Aorta (tissue), 5 donors: Measurements from ENCODE around the gene FGFR3. TPM values are rescaled to one million over a fixed set of nuclear protein-coding genes. Genes with fewer than 3 reads are reported as not detected.

Experiments
- ATAC-seq: fragments of 200-7000 bp; cut with Tn5 transposase; one replicate; pipeline ENCODE4 v1.9.1; 2022; ENCODE audit warnings: moderate library complexity; ENCODE audit not compliant: low FRiP score
- DNase-seq, 2 donors: peaks; one replicate each; pipeline ENCODE4 v3.0.0-alpha.2; 2020
- H3K27ac ChIP-seq, 2 donors: one replicate each; pipeline ENCODE4 v1.5.1; 2013; ENCODE audit warnings: low read length in 2 of 2, mild to moderate bottlenecking in 2 of 2, moderate library complexity in 2 of 2, control low read depth in 1 of 2, inconsistent platforms in 1 of 2, low read depth in 1 of 2
- H3K27me3 ChIP-seq, 2 donors: one replicate each; pipeline ENCODE4 v1.6.1; 2013; ENCODE audit warnings: control low read depth in 1 of 2, low read length in 1 of 2, mild to moderate bottlenecking in 1 of 2, moderate library complexity in 1 of 2; ENCODE audit not compliant: insufficient read depth in 2 of 2, control insufficient read depth in 1 of 2
- H3K36me3 ChIP-seq, 2 donors: one replicate each; pipeline ENCODE4 v1.6.1; 2013; ENCODE audit warnings: control low read depth in 1 of 2, low read length in 1 of 2, mild to moderate bottlenecking in 1 of 2; ENCODE audit not compliant: insufficient read depth in 2 of 2, control insufficient read depth in 1 of 2
- H3K4me1 ChIP-seq, 2 donors: one replicate each; pipeline ENCODE4 v1.6.1; 2013; ENCODE audit warnings: low read length in 2 of 2, control low read depth in 1 of 2, mild to moderate bottlenecking in 1 of 2, moderate library complexity in 1 of 2; ENCODE audit not compliant: insufficient read depth in 2 of 2, control insufficient read depth in 1 of 2
- H3K4me3 ChIP-seq, 2 donors: one replicate each; pipeline ENCODE4 v1.5.1; 2013; ENCODE audit warnings: low read length in 2 of 2, control low read depth in 1 of 2, mild to moderate bottlenecking in 1 of 2
- H3K9me3 ChIP-seq: one replicate; pipeline ENCODE4 v1.6.1; 2013; ENCODE audit warnings: mild to moderate bottlenecking, low read length; ENCODE audit not compliant: control insufficient read depth
- WGBS, 2 donors: extraction: QIAGEN DNeasy Blood & Tissue Kit; methylation state at CpG; one replicate each; pipeline ENCODE4 v1.1.7; 2013; 5-methylcytosine and 5-hydroxymethylcytosine counted together
- intact Hi-C, 2 donors: fragments of 100-400 bp; cut with DNase I; formaldehyde crosslinking; loops; one replicate each; pipeline versions ENCODE4 v1.14.2 to v1.15.0; 2022
- polyA plus RNA-seq, 2 donors: library from polyadenylated mRNA; stranded (reverse); fragments of 200-250 nt; gene quantifications; one replicate each; pipeline ENCODE4 v1.2.3, GENCODE V29; 2013
- total RNA-seq, 2 donors: library from RNA; stranded (reverse); fragmentation: NEBNext Ultra II Directional; extraction: Animal tissue kit (Norgen Biotek cat#: 25700); gene quantifications; one replicate each; pipeline ENCODE4 v1.2.1, GENCODE V29; 2021
- donor health status: healthy with polysubstance abuse.
- donor health status: Bipolar disorder and iron deficiency.
- donor health status: DM: no; HTN: no; CAD: no.
- donor health status: DM: no; HTN: no; CAD: no.
- donor health status: DM: yes; HTN: yes; CAD: no.

FGFR3 gene
- total and polyA plus RNA-seq, 4 donors = 1.0 to 4.0 (median 1.8) TPM

GRCh38 chr4:1787411-1788077, 5.5 kb upstream of the FGFR3 start:
- no peak overlapping the region for H3K27ac ChIP-seq
- no peak for DNase-seq
- no peaks in the 10 kb centered on the region for H3K4me1 ChIP-seq
- H3K36me3 ChIP-seq = no peaks in the 10 kb centered on the region
- ATAC-seq = no peak
- no peak overlapping the region for H3K4me3 ChIP-seq
- H3K27me3 ChIP-seq = no peaks in the 10 kb centered on the region
- H3K9me3 ChIP-seq = no peaks in the 10 kb centered on the region
- intact Hi-C loops = no loop called here
- 40 to 42% methylated on average over 24 to 25 of the region's 25 CpGs for WGBS, 2 donors

GRCh38 chr4:1788254-1788973, 4.7 kb upstream of the FGFR3 start:
- Histone ChIP-seq H3K9me3 (no peaks in the 10 kb centered on the region), H3K4me3 (no peak overlapping the region), H3K27me3 (no peaks in the 10 kb centered on the region), H3K36me3 (no peaks in the 10 kb centered on the region), H3K27ac (no peak overlapping the region), H3K4me1 (no peaks in the 10 kb centered on the region)
- ATAC-seq (no peak), DNase-seq (no peak)
- WGBS, 2 donors = 64 to 69% methylated on average over 13 of the region's 13 CpGs
- intact Hi-C loops = no loop called here

- 90 to 91% methylated on average over 16 to 21 of the region's 21 CpGs for WGBS, 2 donors
- Histone ChIP-seq H3K4me1 (no peaks in the 10 kb centered on the region), H3K9me3 (no peaks in the 10 kb centered on the region), H3K27ac (no peak overlapping the region), H3K4me3 (no peak overlapping the region), H3K36me3 (no peaks in the 10 kb centered on the region), H3K27me3 (no peaks in the 10 kb centered on the region)
- DNase-seq (no peak), ATAC-seq (no peak)
- intact Hi-C loops = no loop called here
Observed at GRCh38 chr4:1789552-1789951, 3.5 kb upstream of the FGFR3 start.

DNA sequence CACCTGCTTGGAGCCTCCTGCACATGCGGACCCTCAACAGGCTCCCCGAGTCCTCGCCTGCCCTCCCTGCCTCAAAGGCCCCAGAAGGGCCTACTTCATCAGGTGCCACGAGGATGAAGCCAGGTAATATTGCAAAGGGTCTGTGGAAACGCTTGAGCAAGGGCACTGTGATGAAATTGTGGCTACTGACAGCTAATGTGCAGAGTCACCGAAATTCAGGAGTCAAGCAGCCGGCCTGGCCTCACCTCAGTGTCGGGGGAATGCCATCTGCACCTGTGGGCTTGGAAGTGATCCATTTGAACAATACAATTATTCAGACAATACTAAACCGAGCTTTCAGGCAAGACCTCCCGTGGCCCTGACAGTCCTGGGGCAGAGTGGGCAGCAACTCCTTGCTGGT, 3.1 kb upstream of the FGFR3 start:
- intact Hi-C loops = no loop called here
- Histone ChIP-seq H3K9me3 (no peaks in the 10 kb centered on the region), H3K4me3 (no peak overlapping the region), H3K4me1 (no peaks in the 10 kb centered on the region), H3K27me3 (no peaks in the 10 kb centered on the region), H3K36me3 (no peaks in the 10 kb centered on the region), H3K27ac (no peak overlapping the region)
- ATAC-seq (no peak), DNase-seq (no peak)
- 95% methylated on average over 10 of the region's 10 CpGs for WGBS, 2 donors

DNA sequence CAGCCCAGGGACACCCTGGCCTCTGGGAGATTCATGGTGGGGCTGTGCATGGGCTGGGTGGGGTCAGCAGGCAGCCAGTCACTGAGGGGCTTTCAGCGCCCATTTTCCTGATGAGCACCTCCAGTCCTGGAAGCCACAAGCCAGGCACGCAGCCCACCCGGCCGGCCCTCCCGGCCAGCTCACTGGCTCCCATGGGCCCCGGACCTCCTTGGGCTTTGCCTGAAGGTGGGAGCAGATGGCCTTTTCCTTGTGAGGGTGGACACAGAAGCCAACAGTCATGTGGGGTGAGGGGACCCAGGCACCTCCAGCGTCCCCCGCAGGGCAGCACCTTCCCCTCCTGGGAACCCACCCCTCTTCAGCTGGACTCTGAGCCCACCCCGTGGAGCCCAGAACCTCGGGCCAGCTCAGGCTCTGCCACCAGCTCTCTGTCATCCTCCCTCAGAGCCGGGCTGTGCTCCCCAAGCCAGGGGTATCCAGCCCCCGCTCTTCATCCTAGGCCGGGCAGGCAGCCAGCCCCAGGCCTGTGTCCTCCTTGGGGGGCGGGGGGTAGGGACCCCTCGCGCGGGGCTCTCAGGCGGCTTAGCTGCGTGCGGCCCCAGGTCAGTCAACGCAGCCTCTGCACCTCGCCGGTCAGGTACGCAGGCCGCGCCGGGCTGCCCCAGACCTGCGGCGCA, 798 bp upstream of the FGFR3 start:
- no peak for DNase-seq
- no peaks in the 10 kb centered on the region for H3K9me3 ChIP-seq
- no peak overlapping the region for H3K27ac ChIP-seq
- 70 to 73% methylated on average over 28 to 29 of the region's 29 CpGs for WGBS, 2 donors
- no peak overlapping the region for H3K4me3 ChIP-seq
- H3K36me3 ChIP-seq = no peaks in the 10 kb centered on the region
- H3K27me3 ChIP-seq = no peaks in the 10 kb centered on the region
- no peak for ATAC-seq
- no peaks in the 10 kb centered on the region for H3K4me1 ChIP-seq
- intact Hi-C loops = no loop called here

DNA sequence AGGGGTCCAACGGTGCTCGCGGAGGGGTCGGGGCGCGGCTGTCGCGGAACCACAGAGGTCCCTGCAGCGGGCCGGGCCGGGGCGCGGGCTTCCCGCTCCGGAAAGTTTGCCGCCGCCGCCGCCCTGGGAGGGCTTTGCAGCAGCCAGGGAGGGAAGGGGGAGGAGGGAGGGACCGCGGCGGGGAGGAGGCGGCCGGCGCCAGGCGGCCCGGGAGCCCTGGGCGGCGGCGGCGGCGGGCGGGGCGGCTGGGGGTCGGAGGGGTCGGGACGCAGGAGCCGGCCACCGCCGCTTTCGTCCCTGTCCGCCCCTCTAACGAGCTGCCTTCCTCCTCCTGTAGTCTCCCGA, 375 bp downstream of the FGFR3 start:
- Histone ChIP-seq H3K4me1 (no peaks in the 10 kb centered on the region), H3K36me3 (no peaks in the 10 kb centered on the region), H3K9me3 (no peaks in the 10 kb centered on the region), H3K27me3 (no peaks in the 10 kb centered on the region), H3K4me3 (peak overlapping the region; percentile 23 to 30), H3K27ac (no peak overlapping the region)
- DNase-seq (peak in 1 of 2 donors; percentile 86), ATAC-seq (no peak)
- intact Hi-C loops = no loop called here
- 0% methylated on average over 44 of the region's 44 CpGs; no CpG with 5 or more reads in 1 of the 2 donors for WGBS, 2 donors

DNA sequence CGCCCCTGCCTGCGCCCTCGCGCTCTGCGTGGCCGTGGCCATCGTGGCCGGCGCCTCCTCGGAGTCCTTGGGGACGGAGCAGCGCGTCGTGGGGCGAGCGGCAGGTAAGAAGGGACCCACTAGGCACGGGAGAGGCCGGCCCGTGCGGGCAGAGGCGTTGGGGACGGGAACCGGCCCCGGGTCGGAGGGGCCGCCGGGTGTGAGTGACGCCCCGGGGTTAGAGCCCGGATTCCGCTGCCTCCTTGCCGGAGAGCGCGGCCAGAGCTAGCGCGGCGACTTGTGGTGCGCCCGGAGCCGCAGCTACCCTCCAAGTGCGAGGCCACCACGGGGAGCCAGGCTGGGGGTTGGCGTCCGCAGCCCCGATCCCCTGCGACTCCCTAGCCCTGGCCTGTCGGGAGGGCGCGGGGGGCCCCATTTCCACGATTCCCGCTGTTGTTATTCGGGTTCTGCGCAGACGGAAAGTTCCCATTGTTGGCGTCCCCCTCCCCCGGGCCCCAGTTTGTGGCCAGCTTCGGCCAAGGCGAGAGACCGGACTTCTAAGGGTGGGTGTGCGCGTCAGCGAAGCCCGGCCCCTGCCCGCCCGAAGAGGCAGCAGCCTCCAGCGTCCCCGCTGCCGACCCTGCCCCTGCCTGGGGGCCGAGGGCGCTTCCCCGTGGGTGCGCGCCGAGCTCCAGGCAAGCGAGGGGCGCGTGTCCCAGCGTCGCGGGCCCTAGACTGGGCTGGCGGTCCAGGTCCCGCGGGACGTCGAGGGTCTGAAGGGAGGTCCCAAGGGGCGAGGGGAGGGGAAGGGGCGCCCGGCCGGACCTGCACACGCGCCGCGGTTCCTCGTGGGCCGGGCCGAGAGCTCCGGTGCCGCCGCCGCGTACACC, 1.1 kb downstream of the FGFR3 start:
- DNase-seq (no peak), ATAC-seq (no peak)
- 1% methylated on average over 82 to 101 of the region's 101 CpGs for WGBS, 2 donors
- H3K9me3 ChIP-seq = no peaks in the 10 kb centered on the region
- no peaks in the 10 kb centered on the region for H3K36me3 ChIP-seq
- no peaks in the 10 kb centered on the region for H3K27me3 ChIP-seq
- H3K4me3 ChIP-seq = peak overlapping the region; percentile 23 to 30
- intact Hi-C loops = no loop called here
- H3K27ac ChIP-seq = no peak overlapping the region
- no peaks in the 10 kb centered on the region for H3K4me1 ChIP-seq

DNA sequence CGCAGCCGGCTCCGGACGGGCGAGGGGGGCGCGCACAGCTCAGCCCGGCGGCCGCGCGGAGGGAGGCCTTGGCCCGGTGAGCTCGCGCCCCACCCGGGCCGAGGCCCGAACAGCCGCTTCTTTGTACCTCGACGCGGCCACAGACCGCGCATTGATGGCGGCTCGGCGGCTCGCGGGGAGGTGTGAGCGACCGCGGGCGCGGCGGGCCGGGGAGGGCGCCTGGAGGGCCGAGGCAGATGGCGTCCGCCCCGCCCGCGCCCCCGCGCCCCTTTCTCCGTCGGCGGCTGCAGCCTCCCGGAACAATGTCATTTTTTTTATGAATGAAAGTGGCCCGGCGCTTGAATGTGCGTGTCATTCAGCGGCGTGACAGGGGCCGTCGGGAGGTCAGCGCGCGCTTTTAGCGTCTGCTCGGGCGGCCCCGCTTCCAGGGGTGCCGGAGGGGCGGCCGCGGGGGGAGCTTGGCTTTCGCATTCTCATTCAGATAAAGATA, 1.8 kb downstream of the FGFR3 start:
- ATAC-seq = no peak
- no peak overlapping the region for H3K4me3 ChIP-seq
- H3K36me3 ChIP-seq = no peaks in the 10 kb centered on the region
- H3K4me1 ChIP-seq = no peaks in the 10 kb centered on the region
- H3K9me3 ChIP-seq = no peaks in the 10 kb centered on the region
- no peak overlapping the region for H3K27ac ChIP-seq
- 2 to 3% methylated on average over 39 to 68 of the region's 68 CpGs for WGBS, 2 donors
- H3K27me3 ChIP-seq = no peaks in the 10 kb centered on the region
- intact Hi-C loops = no loop called here
- no peak for DNase-seq
